Right lobe of liver (tissue), 4 donors: Measurements from ENCODE around the gene ZFR.

Source experiments
- POLR2A ChIP-seq: fragments of 450-650 bp; IDR thresholded peaks from one replicate; pipeline ENCODE4 v1.6.1; 2017; ENCODE audit warnings: antibody characterized with exemption, mild to moderate bottlenecking
- TF ChIP-seq, protein P1 (sequence below), 4 donors: fragments of 200-600 bp in 3 of 4; fragments of 450-650 bp in 1 of 4; IDR thresholded peaks; one replicate each; pipeline versions ENCODE4 v1.5.1 to v1.8.0; 2016 to 2022; ENCODE audit warnings: antibody characterized with exemption in 4 of 4, mild to moderate bottlenecking in 2 of 4
- donor health status: DM: no; HTN: no; CAD: no.
- donor health status: DM: no; HTN: no; CAD: no.
- donor health status: DM: no; HTN: yes; CAD: no.

DNA sequence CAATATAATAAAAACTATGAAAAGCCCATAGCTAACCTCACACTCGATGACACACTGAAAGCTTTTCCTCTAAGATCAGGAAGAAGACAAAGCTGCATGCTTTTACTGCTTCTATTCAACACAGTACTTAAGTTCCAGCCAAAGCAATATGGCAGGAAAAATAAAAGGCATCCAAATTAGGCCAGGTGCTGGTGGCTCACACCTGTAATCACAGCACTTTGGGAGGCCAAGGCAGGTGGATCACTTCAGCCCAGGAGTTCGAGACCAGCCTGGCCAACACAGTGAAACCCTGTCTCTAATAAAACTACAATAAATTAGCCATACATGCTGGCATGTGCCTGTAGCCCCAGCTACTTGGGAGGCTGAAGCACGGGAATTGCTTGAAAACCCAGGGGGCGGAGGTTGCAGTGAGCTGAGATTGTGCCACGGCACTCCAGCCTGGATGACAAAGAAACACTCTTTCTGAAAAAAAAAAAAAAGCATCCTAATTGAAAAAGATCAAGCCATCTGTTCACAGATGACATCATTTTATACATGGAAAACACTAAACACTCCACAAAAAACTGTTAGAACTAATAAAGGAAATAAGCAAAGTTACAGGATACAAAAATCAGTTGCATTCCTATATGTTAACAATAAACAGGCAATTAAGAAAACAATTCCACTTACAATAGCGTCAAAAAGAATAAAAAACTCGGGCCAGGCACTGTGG, 17.9 kb downstream of the ZFR start:
- TF ChIP-seq, protein P1, sequence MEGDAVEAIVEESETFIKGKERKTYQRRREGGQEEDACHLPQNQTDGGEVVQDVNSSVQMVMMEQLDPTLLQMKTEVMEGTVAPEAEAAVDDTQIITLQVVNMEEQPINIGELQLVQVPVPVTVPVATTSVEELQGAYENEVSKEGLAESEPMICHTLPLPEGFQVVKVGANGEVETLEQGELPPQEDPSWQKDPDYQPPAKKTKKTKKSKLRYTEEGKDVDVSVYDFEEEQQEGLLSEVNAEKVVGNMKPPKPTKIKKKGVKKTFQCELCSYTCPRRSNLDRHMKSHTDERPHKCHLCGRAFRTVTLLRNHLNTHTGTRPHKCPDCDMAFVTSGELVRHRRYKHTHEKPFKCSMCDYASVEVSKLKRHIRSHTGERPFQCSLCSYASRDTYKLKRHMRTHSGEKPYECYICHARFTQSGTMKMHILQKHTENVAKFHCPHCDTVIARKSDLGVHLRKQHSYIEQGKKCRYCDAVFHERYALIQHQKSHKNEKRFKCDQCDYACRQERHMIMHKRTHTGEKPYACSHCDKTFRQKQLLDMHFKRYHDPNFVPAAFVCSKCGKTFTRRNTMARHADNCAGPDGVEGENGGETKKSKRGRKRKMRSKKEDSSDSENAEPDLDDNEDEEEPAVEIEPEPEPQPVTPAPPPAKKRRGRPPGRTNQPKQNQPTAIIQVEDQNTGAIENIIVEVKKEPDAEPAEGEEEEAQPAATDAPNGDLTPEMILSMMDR (IDR thresholded peaks at IDR 0.05), result no peak
- TF ChIP-seq POLR2A, result no peak
